Thyroid gland (tissue), 4 donors: ENCODE measurements around the gene ANKRD13D. TPM values are rescaled to one million over a fixed set of nuclear protein-coding genes. Genes with fewer than 3 reads are reported as not detected.

Source experiments
- DNase-seq, 2 donors: peaks; one replicate each; pipeline ENCODE4 v3.0.0-alpha.2; 2019
- H3K27ac ChIP-seq, 3 donors: fragments of 200-600 bp; sonication (generic); 1 replicate in 2 of 3; 2 replicates in 1 of 3; pipeline ENCODE4 v1.5.1; 2016 to 2019; ENCODE audit warnings: mild to moderate bottlenecking in 1 of 3, moderate library complexity in 1 of 3
- H3K27me3 ChIP-seq: fragments of 200-600 bp; sonication (generic); one replicate; pipeline ENCODE4 v1.5.1; 2019
- H3K36me3 ChIP-seq, 2 donors: fragments of 200-600 bp; sonication (generic); one replicate each; pipeline ENCODE4 v1.5.1; 2016 to 2019
- H3K4me1 ChIP-seq, 2 donors: fragments of 200-600 bp; sonication (generic); one replicate each; pipeline ENCODE4 v1.5.1; 2017 to 2019
- H3K4me3 ChIP-seq, 3 donors: fragments of 200-600 bp; sonication (generic); replicated peaks in 1 of 3; 1 replicate in 2 of 3; 2 replicates in 1 of 3; pipeline ENCODE4 v1.5.1; 2016; ENCODE audit warnings: mild to moderate bottlenecking in 1 of 3
- H3K9me3 ChIP-seq: fragments of 200-600 bp; sonication (generic); one replicate; pipeline ENCODE4 v1.5.1; 2017
- POLR2A ChIP-seq, 2 donors: fragments of 450-650 bp; IDR thresholded peaks; one replicate each; pipeline ENCODE4 v1.6.1; 2017; ENCODE audit warnings: antibody characterized with exemption in 2 of 2, mild to moderate bottlenecking in 2 of 2, moderate library complexity in 1 of 2
- WGBS, 2 donors: methylation state at CpG; one replicate each; pipeline ENCODE4 v1.1.5; 2017; 5-methylcytosine and 5-hydroxymethylcytosine counted together
- intact Hi-C: fragments of 100-400 bp; cut with DNase I; formaldehyde crosslinking; loops from one replicate; pipeline ENCODE4 v1.15.1; 2023
- total RNA-seq, 4 donors: library from RNA; depleted of rRNA; stranded (reverse); fragments of >200 nt; gene quantifications; one replicate each; pipeline ENCODE4 v1.2.3, GENCODE V29; 2016
- TF ChIP-seq, protein P1 (sequence below), 6 experiments: fragments of 200-600 bp in 3 of 6; fragments of 450-650 bp in 3 of 6; sonication (generic) in 3 of 6; IDR thresholded peaks; one replicate each; pipeline ENCODE4 v1.5.1; 2016 to 2019; ENCODE audit warnings: antibody characterized with exemption in 6 of 6, mild to moderate bottlenecking in 2 of 6, inconsistent platforms in 1 of 6, moderate library complexity in 1 of 6

The ANKRD13D gene
- total RNA-seq, 4 donors from 2014 or later: 27.9 to 36.8 (median 31.5) TPM

DNA sequence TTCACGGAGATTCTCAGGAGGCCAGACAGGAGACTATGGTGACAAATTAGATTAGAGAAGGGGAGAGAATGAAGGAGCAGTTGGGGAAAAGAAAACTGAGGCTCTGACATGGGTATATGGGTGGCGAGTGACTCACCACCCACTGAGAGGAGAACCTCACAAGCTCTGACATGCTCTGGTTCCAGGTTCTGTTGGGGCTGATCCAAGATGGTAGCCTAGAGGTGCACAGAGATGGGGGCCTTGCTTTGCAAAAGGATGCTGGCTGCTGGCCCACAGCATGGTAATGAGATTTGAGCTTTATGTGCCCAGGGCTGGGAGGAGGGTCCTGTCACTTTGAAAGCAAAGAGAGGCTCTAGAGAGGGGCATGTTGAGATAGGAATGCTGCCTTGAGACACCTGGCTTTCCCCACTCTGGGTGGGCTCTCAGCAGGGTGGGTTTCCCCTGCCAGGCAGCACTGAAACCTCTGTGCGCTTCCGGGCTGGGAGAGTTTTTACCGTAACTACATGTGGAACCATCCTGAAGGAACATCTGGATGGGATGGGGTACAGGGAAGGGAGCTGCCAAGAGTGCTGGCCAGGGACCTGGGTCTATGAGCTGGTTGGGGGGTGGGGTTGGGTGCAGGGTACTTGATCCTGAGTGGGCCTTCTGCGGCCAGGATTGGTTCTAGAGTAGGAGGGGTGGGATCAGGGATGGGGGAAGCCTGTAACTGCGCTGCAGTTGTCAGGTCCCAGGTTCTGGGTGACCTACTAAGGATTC is 24.0 kb upstream of the ANKRD13D start:
- DNase-seq: no peak
- WGBS, 2 donors: 91 to 97% methylated on average over 7 of the region's 7 CpGs
- Histone ChIP-seq H3K4me3 (no peak overlapping the region), H3K36me3 (peaks cover 0 to 4% of the 10 kb centered on the region in 2 donors), H3K27me3 (no peaks in the 10 kb centered on the region), H3K9me3 (no peaks in the 10 kb centered on the region), H3K27ac (peak overlapping the region in 1 of 3 donors; percentile 85), H3K4me1 (peaks cover 27 to 56% of the 10 kb centered on the region in 2 donors)
- intact Hi-C loops: no loop called here
- no peak for TF ChIP-seq POLR2A (IDR thresholded peaks at IDR 0.05)
- TF ChIP-seq, protein P1, sequence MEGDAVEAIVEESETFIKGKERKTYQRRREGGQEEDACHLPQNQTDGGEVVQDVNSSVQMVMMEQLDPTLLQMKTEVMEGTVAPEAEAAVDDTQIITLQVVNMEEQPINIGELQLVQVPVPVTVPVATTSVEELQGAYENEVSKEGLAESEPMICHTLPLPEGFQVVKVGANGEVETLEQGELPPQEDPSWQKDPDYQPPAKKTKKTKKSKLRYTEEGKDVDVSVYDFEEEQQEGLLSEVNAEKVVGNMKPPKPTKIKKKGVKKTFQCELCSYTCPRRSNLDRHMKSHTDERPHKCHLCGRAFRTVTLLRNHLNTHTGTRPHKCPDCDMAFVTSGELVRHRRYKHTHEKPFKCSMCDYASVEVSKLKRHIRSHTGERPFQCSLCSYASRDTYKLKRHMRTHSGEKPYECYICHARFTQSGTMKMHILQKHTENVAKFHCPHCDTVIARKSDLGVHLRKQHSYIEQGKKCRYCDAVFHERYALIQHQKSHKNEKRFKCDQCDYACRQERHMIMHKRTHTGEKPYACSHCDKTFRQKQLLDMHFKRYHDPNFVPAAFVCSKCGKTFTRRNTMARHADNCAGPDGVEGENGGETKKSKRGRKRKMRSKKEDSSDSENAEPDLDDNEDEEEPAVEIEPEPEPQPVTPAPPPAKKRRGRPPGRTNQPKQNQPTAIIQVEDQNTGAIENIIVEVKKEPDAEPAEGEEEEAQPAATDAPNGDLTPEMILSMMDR (IDR thresholded peaks at IDR 0.05): no peak

DNA sequence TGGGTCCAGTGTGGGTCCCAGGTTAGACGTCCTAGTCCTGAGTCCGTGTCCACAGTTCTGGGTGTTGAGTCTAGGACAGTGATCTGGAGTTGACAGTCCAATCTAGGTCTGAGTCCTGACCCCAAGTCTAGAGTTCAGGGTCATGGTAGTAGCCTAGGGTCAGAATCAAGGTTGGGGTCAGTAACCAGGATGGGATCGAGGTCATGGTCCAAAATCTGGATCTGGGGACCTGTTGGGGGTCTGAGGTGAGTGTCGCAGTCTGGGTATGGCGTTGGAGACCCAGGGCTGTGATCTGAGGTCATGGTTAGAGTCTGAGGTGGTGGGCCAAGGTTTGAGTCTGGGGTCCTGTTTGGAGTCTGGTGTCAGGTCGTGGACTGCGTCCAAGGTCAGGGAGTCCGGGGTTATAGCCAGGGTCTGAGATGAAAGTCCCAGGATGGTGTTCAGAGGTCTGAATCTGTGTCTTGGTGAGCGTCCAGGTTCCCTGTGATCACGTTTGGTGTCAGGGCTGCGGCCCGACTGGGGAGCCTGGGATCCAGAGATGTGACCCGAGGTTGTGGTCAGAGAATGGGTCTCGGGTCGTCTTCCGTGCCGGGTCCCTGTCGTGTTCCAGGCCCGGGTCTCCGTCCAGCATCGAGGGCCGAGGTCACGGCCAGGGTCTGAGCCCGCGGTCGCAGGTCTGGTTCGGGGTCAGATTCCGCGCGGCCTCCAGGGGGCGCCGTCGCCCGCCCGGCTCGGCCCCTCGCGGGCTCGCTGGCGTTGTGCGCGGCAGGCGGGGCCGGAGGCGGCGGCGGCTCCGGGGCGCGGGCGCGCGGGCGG is 23.3 kb upstream of the ANKRD13D start:
- Histone ChIP-seq H3K36me3 (peaks cover 0 to 4% of the 10 kb centered on the region in 2 donors), H3K4me3 (no peak overlapping the region), H3K27ac (peak overlapping the region; percentile 12 to 85 (median 73)), H3K4me1 (peaks cover 29 to 64% of the 10 kb centered on the region in 2 donors), H3K9me3 (no peaks in the 10 kb centered on the region), H3K27me3 (no peaks in the 10 kb centered on the region)
- peak; percentile 70 to 74 for DNase-seq
- TF ChIP-seq POLR2A (IDR thresholded peaks at IDR 0.05): peak in 1 of 2 donors; percentile 3
- TF ChIP-seq, protein P1 (IDR thresholded peaks at IDR 0.05): peak; percentile 26 to 90 (median 56)
- intact Hi-C loops: loop anchor here (2.0 kb wide), 1 partner anchor 53 kb away; no protein-coding TSS in a partner anchor
- WGBS, 2 donors: 19 to 70% methylated on average over 8 to 31 of the region's 54 CpGs

DNA sequence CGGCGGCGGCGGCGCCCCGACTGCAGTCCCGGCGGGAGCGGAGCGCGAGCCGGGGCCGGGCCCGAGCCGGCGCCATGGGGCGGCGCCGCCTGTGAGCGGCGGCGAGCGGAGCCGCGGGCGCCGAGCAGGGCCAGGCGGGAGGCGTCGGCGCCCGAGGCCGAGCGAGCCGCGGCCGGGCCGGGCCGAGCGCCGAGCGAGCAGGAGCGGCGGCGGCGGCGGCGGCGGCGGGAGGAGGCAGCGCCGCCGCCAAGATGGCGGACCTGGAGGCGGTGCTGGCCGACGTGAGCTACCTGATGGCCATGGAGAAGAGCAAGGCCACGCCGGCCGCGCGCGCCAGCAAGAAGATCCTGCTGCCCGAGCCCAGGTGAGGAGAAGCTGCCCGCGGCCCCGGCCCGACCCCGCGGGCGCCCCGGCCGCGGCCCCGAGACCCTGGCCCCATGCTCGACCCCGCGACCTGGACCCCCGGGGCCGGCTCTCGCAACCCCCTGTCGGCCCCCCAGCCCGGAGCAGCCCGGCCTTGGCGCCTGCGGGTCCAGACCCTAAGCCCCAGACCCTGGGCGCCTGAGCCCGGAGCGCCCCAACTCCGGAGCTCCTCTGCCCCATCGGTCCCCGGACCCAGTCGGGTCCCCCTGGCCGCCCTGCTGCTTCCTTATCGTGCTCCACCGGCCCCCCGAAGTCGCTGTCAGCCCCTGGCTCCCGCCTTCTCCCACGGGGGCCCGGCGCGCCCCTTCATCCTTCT is 22.5 kb upstream of the ANKRD13D start, which contains the start of gene GRK2:
TSS of gene GRK2 (plus strand) at position 25 of the 739 bp plus-strand sequence. CDS start at position 252, 227 bp downstream.
- TF ChIP-seq, protein P1 (IDR thresholded peaks at IDR 0.05): no peak
- TF ChIP-seq POLR2A (IDR thresholded peaks at IDR 0.05): no peak
- peak within 1 kb of the TSS; percentile 62 to 98 (median 86) for H3K4me3 ChIP-seq
- WGBS, 2 donors: 1% methylated on average over 10 of the region's 103 CpGs; no CpG with 5 or more reads in 1 of the 2 donors
- peak within 1 kb of the TSS; percentile 77 to 85 (median 78) for H3K27ac ChIP-seq
- peaks cover 24 to 60% of the 10 kb centered on the region in 2 donors for H3K4me1 ChIP-seq
- intact Hi-C loops: loop anchor here (2.0 kb wide), 1 partner anchor 52 kb away; no protein-coding TSS in a partner anchor
- peaks cover 0 to 4% of the 10 kb centered on the region in 2 donors for H3K36me3 ChIP-seq
- DNase-seq: peak; percentile 54 to 62
- no peaks in the 10 kb centered on the region for H3K27me3 ChIP-seq
- no peaks in the 10 kb centered on the region for H3K9me3 ChIP-seq

DNA sequence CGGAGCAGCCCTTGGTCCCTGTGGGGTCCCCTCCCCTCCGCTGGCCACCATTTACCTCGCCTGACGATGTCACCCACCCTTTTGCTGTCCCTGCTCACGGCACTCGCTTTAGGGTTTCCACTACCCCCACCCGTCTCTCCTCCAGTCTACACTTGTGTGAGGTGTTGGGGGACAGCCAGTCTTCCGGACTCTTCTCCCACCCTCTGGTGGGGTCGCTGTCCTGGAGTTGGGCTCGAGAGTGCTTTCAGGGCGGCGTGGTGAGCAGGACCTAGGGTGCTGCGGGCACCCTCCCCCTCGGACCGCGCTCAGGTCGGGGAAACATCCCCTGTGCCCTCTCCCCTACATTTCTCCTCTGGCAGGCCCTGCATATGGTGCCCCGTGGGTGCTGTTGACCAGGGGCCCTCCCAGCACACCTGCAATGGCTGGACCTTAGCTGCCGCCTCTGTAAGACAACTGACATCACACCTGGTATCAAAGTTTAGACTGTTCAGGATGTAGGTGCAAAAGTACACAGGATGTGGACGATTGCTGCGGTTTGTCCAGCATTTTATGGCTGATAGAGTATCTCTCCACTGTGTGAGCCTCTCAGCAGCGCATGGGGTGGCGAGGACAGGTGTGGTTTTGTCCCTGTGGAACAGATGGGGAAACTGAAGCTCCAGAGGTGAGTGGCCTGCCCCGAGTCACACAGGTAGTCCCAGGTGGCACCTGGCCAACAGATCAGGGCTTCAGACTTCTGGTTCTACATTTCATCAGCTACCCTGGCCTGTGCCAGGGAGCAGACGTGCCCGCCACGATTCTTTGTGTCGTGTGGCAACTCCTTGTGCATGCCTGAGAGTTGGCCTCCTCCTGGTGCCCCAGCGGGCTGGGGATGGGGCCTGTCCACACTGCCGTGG is 21.7 kb upstream of the ANKRD13D start:
- peak in 1 of 2 donors; percentile 44 for DNase-seq
- Histone ChIP-seq H3K4me1 (peaks cover 23 to 63% of the 10 kb centered on the region in 2 donors), H3K36me3 (peaks cover 0 to 4% of the 10 kb centered on the region in 2 donors), H3K27me3 (no peaks in the 10 kb centered on the region), H3K4me3 (peak overlapping the region; percentile 62 to 98 (median 86)), H3K9me3 (no peaks in the 10 kb centered on the region), H3K27ac (peak overlapping the region; percentile 72 to 78 (median 77))
- 10 to 26% methylated on average over 21 to 28 of the region's 30 CpGs for WGBS, 2 donors
- TF ChIP-seq POLR2A (IDR thresholded peaks at IDR 0.05): no peak
- TF ChIP-seq, protein P1 (IDR thresholded peaks at IDR 0.05): no peak
- intact Hi-C loops: loop anchor here (2.0 kb wide), 1 partner anchor 51 kb away; no protein-coding TSS in a partner anchor
